HG02678 (cell line): Measurements from ENCODE around the gene MLH1.

ENCODE experiments used
- ATAC-seq: cut with Tn5 transposase; IDR thresholded peaks from one replicate; pipeline ENCODE4 v1.9.1; 2021; ENCODE audit warnings: mild to moderate bottlenecking, moderate library complexity; ENCODE audit not compliant: unreplicated experiment

MLH1 gene

GRCh38 chr3:37087870-37088269 lies 94.6 kb downstream of the MLH1 start:
- ATAC-seq: no peak

- no peak for ATAC-seq
Measured at GRCh38 chr3:37092484-37092883, 99.2 kb downstream of the MLH1 start.

GRCh38 chr3:37093481-37093880 lies 100.2 kb downstream of the MLH1 start:
- ATAC-seq: no peak

- no peak for ATAC-seq
Measured at GRCh38 chr3:37094636-37095035, 101.3 kb downstream of the MLH1 start.

GRCh38 chr3:37096288-37096687 lies 103.0 kb downstream of the MLH1 start:
- no peak for ATAC-seq

- no peak for ATAC-seq
Measured at GRCh38 chr3:37096975-37097374, 103.7 kb downstream of the MLH1 start.

GRCh38 chr3:37097776-37098175 lies 104.5 kb downstream of the MLH1 start:
- no peak for ATAC-seq

- ATAC-seq: no peak
Measured at GRCh38 chr3:37098884-37099283, 105.6 kb downstream of the MLH1 start.

- no peak for ATAC-seq
Measured at GRCh38 chr3:37099469-37099868, 106.2 kb downstream of the MLH1 start.

- ATAC-seq: no peak
Measured at GRCh38 chr3:37100411-37100810, 107.1 kb downstream of the MLH1 start.
